Measurements from ENCODE around the gene FGFR3.

FGFR3 gene

DNA sequence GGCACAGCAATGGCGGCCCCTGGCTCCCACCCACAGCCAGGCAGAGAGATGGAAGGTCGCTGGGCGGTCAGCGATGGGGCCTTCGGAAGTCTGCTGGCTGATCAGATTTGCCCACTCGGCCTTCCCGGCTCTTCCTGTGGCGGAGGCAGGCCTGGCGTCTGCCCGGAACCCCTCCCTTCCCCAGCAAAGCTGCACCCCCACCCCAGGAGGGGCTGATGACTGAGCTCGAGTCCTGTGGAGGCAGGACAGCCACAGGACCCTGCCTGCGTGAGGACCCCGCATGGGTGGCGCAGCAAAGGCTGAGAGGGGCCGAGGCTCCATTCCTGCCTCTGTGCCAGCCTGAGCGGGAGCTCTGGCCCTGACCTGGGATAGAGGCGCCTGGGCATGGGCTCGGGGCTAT is 37.0 kb upstream of the FGFR3 start:
- TF ChIP-seq, protein P1, sequence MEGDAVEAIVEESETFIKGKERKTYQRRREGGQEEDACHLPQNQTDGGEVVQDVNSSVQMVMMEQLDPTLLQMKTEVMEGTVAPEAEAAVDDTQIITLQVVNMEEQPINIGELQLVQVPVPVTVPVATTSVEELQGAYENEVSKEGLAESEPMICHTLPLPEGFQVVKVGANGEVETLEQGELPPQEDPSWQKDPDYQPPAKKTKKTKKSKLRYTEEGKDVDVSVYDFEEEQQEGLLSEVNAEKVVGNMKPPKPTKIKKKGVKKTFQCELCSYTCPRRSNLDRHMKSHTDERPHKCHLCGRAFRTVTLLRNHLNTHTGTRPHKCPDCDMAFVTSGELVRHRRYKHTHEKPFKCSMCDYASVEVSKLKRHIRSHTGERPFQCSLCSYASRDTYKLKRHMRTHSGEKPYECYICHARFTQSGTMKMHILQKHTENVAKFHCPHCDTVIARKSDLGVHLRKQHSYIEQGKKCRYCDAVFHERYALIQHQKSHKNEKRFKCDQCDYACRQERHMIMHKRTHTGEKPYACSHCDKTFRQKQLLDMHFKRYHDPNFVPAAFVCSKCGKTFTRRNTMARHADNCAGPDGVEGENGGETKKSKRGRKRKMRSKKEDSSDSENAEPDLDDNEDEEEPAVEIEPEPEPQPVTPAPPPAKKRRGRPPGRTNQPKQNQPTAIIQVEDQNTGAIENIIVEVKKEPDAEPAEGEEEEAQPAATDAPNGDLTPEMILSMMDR (IDR thresholded peaks at IDR 0.05; ENCODE audit: extremely low read depth, missing control alignments): no peak
- no peak for DNase-seq (ENCODE audit: low spot score)

DNA sequence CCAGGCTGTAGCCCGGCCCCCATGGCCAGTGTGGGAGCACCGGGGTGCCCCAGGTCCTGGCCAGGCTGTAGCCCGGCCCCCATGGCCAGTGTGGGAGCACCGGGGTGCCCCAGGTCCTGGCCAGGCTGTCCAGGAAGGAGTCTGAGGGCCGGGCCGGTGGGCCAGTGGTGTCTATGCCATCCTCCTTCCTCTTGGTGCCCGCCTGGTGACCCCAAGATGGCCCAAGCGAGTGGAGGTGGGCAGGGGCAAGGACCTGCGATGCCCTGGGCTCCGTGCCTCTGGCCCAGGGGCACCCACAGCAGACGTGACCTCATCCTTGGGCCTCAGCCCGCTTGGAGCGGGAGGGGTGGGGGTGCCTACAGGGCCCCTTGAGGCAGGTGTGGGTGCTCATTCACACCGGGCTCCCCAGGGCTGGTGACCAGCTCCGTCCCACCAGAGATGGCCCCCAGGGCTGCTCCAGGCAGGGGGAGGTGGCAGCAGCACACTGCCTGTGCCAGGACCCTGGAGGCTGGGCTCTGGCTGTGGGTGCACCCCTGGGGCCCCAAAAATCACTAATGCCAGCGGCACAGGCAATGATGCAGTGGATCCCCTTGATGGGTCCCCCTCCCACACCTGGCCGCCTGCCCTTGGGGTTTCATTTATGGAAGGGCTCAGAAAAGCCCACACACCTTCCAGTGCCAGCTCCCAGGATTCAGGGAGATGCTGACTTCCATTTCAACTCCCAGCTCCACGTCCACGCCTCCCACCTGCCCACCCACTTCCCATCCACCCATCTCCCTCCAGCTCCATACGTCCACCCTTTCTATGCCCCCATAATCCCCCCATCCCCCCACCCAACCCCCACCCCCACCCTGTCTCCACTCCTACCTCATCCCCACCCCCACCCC is 36.0 kb upstream of the FGFR3 start:
- TF ChIP-seq, protein P1 (IDR thresholded peaks at IDR 0.05; ENCODE audit: extremely low read depth, missing control alignments): no peak
- DNase-seq (ENCODE audit: low spot score): no peak

DNA sequence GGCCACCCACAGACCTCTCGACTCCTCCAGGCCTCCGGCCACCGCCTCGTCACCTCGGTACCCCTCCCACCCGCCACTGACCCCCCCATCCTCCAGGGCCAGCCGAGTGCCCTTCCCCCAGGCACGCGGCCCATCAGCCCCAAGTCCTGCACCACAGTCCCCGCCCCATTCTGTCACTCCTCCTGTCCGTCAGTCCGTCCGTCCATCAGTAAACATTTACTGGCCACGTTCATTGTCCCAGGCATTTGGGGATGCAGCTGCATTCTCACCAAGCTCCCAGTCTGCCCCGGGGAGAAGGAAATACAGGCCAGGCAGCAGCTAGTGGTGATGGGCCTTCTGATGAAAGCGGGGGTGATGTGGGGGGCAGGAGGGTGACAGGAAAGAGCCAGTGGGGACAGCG is 35.3 kb upstream of the FGFR3 start:
- no peak for DNase-seq (ENCODE audit: low spot score)
- TF ChIP-seq, protein P1 (IDR thresholded peaks at IDR 0.05; ENCODE audit: extremely low read depth, missing control alignments): no peak

DNA sequence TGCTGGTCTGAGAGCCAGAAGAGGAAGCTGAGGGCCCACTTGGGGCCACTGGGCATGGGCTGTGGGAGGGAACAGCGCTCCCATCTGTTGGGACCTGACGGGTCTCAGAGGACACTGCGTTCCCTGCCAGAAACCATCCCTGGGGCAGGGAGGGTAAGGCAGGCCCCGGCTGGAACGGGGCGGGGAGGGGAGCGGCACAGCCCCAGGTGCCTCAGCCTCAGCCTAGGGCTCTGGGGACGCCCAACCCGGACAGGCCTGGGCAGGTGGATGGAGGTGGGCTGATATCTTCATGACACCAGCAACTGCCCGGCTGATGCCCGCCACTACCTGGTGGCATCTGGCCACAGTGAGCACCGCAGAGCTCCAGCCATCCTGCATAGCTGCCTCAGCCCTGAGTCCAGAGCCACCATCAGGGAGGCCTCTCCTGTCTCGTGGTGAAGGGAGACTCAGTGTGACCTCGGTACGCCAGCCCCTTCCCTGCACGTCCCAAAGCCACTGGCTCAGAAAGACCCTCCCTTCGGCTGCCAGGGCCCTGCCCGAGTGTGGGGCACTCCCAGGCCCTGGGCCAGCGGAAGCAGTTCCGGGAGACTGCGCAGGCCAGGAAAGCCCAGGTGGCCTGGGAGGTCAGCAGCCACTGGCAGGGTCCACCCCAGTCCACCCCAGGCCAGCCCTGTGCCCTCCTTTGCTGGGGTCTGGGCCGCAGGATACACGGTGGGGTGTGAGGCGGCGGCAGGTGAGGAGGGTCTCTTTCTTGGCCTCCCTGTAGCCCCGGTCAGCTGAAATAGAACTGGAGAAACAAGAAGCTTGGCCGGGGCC is 34.6 kb upstream of the FGFR3 start:
- TF ChIP-seq, protein P1 (IDR thresholded peaks at IDR 0.05; ENCODE audit: extremely low read depth, missing control alignments): no peak
- no peak for DNase-seq (ENCODE audit: low spot score)

DNA sequence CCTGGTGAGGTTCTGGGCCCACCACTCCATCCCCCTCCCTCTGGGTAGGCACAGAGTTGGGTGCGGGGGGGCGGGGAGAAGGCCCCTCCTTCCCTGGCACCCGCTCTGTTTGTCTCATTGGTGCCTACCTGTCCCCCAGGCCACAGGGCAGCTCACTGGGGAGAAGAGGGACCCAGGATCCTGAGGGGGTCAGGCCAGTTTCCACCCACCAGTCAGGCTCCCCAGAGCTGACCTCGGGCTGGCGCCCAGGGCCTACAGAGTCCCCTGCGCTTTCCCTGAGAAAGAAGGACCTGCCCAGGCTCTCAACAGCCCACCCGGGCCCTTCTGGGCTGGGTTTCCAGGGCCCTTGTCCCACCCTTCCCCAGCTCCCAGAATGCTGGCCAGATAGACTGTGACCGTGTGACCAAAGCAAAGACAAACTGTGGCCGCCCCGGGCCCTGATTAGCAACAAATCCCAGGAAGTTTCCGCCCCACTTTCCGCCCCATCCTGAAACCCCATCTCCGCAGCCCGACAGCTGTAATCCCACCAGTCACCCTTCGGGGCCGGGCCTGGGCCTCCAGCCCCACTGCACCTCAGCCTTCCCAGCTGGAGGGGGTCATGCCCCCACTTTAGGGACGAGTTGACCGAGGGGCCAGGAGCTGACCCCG is 33.8 kb upstream of the FGFR3 start:
- no peak for DNase-seq (ENCODE audit: low spot score)
- TF ChIP-seq, protein P1 (IDR thresholded peaks at IDR 0.05; ENCODE audit: extremely low read depth, missing control alignments): no peak

DNA sequence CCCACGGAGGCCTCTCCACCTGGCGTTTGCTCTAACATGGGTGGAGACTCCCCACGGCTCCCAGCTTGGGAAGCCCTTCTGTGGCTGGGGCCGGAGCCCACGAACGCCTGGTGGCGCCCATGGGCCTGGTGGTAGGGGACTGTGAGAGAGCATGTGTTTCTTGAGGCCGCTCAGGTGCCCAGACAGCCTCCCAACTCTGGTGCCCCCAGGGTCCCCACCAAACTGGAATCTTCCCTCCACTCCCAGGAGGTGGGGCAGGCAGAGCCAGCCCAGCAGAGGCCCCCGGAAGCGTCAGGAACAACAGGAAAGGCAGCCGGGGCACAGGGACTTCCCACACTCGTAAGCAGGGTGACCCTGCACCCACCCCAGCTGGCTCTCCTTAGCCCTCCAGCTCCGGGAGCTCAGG is 33.3 kb upstream of the FGFR3 start:
- TF ChIP-seq, protein P1 (IDR thresholded peaks at IDR 0.05; ENCODE audit: extremely low read depth, missing control alignments): no peak
- DNase-seq (ENCODE audit: low spot score): no peak
